ENCODE measurements around the gene EIF4H.
"Not testable (repeated sequence)": the region's sequence is repeated elsewhere in the genome, so short reads cannot be mapped to it uniquely, and the experiment has no call there.

DNA sequence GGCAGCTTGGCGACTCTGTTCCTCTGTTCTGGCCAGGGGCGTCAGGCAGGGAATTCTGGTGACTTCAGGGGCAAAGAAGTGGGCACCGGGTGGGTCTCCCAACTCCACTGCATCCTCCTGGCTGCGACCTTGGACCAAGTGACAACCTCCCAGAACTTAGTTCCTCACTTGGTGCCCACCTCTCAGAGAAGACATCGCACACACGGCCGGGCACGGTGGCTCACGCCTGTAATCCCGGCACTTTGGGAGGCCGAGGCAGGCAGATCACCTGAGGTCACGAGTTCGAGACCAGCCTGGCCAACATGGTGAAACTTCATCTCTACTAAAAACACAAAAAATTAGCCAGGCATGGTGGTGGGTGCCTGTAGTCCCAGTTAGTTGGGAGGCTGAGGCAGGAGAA lies 50.8 kb downstream of the EIF4H start:
- TF ChIP-seq EP300, POLR2AphosphoS5 (IDR thresholded peaks at IDR 0.05): not testable (repeated sequence)
- TF ChIP-seq, protein P1, sequence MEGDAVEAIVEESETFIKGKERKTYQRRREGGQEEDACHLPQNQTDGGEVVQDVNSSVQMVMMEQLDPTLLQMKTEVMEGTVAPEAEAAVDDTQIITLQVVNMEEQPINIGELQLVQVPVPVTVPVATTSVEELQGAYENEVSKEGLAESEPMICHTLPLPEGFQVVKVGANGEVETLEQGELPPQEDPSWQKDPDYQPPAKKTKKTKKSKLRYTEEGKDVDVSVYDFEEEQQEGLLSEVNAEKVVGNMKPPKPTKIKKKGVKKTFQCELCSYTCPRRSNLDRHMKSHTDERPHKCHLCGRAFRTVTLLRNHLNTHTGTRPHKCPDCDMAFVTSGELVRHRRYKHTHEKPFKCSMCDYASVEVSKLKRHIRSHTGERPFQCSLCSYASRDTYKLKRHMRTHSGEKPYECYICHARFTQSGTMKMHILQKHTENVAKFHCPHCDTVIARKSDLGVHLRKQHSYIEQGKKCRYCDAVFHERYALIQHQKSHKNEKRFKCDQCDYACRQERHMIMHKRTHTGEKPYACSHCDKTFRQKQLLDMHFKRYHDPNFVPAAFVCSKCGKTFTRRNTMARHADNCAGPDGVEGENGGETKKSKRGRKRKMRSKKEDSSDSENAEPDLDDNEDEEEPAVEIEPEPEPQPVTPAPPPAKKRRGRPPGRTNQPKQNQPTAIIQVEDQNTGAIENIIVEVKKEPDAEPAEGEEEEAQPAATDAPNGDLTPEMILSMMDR (IDR thresholded peaks at IDR 0.05) = not testable (repeated sequence)
